KOPT-K1 (cell line): ENCODE data around the gene PKD2L2.
"Not testable (repeated sequence)": the region's sequence is repeated elsewhere in the genome, so short reads cannot be mapped to it uniquely, and the experiment has no call there.

ENCODE experiments used
- H3K27ac ChIP-seq: fragments of 200-600 bp; sonication (generic); 2 replicates; pipeline ENCODE4 v1.5.1; 2016; ENCODE audit warnings: antibody characterized with exemption, mild to moderate bottlenecking, low read depth, low read length; ENCODE audit not compliant: poor library complexity, severe bottlenecking
- H3K36me3 ChIP-seq: fragments of 200-600 bp; sonication (generic); 2 replicates; pipeline ENCODE4 v1.5.1; 2017; ENCODE audit warnings: antibody characterized with exemption, mild to moderate bottlenecking, low read length, moderate library complexity; ENCODE audit not compliant: insufficient read depth
- H3K9me3 ChIP-seq: fragments of 200-600 bp; sonication (generic); 2 replicates; pipeline ENCODE4 v1.5.1; 2017; ENCODE audit warnings: antibody characterized with exemption, low read length, mild to moderate bottlenecking; ENCODE audit not compliant: insufficient read depth, poor library complexity, severe bottlenecking

Gene PKD2L2

DNA sequence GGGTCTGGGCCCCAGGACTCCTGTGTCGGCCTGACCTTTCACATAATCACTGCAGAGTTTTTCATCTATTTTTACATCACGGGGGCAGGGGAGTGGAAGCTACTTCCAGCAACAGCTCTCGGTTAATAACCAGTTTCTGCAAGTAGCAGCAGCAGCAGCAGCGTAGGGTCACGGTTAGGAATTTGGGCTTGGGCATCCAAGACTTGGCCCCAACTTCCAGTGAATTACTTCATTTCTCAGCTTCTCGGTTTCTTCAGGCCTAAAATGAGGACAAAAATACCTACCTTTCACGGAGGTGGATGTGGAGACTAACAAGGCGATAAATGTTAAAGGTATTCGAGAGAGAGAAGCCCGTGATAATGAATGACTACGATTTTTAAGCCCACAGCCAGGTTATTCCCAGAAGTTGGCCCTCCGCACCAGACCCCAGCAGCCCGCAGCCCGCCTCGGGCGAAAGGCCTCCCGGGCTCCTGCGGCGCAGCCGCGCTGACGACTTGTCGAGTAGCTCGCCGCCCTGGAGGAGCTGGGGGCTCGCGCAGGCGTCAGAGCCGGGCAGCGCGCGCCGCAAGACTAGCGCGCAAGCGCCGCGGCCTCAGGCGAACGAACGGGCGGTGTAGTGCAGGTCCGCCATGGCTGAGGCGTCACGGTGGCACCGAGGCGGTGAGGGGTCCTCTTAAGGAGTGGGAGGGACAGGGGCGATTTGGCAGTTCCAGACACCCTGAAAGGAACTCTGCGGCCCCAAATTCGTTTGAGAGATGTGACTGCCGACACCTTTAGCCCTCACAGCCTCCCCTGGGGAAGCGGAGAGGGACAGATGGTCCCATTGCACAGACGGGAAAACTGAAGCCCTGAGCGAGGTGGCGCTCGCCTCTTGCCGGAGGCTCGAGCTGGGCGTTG, at the start of gene PKD2L2:
TSS of gene PKD2L2 (plus strand) at position 595 of the 897 bp plus-strand sequence. CDS start at position 630, 35 bp downstream.
- Histone ChIP-seq H3K36me3 (no peaks in the 10 kb centered on the region), H3K27ac (peak within 1 kb of the TSS; percentile 86), H3K9me3 (no peaks in the 10 kb centered on the region)

DNA sequence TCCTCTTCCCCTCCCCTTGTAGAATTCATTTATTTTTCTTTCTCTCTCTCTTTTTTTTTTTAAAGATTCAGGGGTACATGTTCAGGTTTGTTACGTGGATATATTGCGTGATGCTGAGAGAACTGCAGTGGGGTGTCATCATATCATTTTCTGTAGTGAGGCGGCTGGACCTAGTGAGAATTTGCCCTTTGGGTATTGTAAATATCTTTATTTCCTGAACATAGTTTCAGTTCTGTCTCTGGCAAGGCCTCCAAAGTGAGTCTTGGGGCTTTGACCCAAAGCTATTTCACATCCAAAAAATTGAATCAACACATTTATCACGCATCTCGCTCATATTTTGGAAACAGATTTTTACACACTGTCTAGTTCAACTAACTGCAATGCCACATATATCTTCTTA, 47.0 kb upstream of the PKD2L2 start:
- Histone ChIP-seq H3K36me3 (no peaks in the 10 kb centered on the region), H3K9me3 (no peaks in the 10 kb centered on the region), H3K27ac (no peak overlapping the region)

DNA sequence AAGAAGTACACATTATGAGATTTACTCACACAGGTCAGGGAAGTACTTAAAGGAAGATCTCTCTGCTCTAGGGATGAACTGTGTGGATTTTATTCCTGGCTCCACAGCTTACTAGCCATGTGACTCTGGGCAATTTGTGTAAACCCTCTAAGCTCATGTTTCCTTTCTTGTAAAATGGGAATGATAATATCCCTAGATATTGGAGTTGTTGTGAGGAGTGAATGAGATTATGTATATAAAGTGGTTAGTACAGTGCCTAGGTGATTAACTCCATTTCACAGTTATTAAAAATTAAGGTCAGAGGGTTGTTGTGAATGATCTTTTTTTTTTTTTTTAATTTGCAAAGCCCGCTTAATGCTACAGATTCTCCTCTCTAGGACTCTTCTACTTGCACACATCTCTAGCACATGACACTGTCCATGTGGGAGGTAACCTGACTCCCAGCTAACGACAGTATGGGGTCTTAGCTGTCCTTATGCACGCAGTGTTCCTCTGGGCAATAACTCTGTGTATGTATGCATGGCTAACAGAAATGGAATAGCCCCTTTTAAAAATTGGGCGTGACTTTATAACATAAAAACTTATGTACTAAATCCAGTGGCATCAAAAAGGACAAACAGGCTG, 45.5 kb upstream of the PKD2L2 start:
- H3K9me3 ChIP-seq = no peaks in the 10 kb centered on the region
- H3K36me3 ChIP-seq = no peaks in the 10 kb centered on the region
- H3K27ac ChIP-seq = no peak overlapping the region

DNA sequence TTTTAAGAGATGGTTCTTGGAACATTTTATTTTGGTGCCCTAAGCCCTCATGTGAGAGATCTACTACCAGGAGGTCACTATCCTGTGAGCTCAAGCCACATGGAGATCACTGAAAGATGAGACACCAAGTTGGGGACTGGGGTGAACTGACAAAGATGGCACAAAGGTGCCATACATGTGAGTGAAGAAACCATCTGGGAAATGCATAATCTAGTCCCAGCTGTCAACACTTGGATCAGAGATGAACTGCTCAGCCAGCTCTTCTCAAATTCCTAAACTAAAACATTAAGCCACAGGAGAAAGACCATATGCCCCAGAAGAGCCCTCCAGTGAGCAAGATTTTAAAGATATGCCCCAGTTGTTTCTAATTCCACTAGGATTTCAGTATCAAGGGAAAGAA, 43.8 kb upstream of the PKD2L2 start:
- no peaks in the 10 kb centered on the region for H3K36me3 ChIP-seq
- no peaks in the 10 kb centered on the region for H3K9me3 ChIP-seq
- H3K27ac ChIP-seq = no peak overlapping the region

DNA sequence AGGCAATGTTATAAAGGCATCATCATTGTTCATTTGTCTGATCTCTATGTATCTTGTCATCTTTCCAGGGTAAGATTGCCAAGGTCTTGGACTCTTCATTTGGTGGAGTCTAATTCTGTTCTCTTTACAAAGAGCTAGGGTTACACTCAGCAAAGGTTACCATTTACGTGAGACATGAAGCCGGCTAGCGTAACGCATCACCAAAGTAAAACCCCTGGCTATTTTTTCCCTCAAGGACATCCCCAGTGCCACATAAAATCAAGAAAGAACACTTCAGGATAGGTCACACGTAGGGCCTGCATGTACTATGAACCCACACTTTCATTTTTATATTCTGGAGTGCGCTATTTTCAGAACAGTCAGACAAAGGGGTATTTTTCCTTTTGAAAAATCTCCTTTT, 41.6 kb upstream of the PKD2L2 start:
- H3K9me3 ChIP-seq = no peaks in the 10 kb centered on the region
- H3K27ac ChIP-seq = no peak overlapping the region
- no peaks in the 10 kb centered on the region for H3K36me3 ChIP-seq

DNA sequence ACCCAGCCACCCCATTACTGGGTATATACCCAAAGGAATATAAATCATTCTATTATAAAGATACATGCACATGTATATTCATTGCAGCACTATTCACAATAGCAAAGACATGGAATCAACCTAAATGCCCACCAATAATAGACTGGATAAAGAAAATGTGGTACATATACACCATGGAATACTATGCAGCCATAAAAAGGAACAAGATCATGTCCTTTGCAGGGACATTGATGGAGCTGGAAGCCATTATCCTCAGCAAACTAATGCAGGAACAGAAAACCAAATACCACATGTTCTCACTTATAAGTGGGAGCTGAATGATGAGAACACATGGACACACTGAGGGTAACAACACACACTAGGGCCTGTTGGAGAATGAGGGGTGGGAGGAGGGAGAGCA, 36.1 kb upstream of the PKD2L2 start:
- not testable (repeated sequence) for H3K9me3 ChIP-seq, H3K27ac ChIP-seq, H3K36me3 ChIP-seq

DNA sequence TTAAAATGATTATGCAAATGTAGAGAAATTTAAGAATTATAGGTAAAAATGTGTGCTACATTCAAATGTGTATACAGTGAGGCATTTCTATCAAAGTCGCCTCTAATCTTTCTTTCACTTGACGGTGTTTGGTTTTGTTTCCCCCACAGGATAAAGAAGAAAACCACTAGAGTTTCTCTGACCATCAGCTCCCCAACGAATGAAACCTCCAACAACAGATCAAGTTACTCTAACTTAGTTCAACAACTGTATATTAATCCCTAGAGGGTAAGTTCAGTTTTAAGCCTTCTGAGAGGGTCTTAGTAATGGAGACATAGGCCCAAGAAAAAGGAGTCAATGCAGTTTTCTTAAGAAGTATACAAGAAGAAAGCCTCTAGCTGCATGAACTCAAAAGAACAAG, 33.1 kb upstream of the PKD2L2 start:
- H3K27ac ChIP-seq = no peak overlapping the region
- H3K9me3 ChIP-seq = no peaks in the 10 kb centered on the region
- H3K36me3 ChIP-seq = no peaks in the 10 kb centered on the region

DNA sequence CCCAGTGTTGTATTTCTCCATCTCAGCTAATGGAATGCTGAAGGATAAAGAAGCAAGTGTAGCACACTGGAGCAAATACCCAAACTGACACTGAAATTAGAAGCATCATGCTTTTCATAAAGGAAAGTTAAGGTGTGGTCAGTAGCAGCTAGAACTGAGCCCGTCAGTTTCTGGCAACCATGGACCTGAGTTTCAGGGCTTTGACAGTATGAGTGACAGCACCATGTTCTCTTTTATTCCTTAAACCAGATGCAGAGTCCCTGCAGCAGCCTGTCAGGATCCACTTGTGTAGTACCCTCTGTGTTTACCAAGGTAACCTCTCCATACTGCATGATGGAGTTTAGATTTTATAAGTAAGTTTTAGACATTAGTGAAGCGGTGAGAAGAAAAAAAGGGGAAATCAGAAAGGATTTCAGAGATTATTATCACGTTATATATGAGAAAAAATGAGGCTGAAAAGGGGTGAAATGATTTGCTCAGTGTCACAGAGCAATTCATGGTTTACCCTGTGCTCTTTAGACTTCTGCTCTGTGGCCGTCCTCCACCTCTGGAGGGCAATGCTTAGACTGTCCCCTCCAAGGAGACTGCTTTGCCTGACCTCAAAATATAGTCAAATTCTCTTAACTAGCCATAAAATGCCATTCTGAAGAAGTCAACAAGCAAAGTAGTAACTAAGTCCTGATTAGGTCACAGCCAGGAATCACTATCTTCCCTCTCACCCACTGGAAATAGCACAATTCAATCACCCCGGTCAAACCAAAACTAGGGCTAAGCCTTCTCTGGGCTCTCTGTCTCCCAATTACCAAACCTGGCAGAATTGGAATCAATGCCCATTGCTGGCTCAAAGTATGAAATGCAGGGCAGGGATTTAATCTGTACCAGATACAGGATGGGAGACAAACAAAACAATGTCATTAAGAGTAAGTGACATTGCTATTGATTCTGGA, 32.1 kb upstream of the PKD2L2 start:
- Histone ChIP-seq H3K9me3 (no peaks in the 10 kb centered on the region), H3K27ac (peak overlapping the region; percentile 53)

DNA sequence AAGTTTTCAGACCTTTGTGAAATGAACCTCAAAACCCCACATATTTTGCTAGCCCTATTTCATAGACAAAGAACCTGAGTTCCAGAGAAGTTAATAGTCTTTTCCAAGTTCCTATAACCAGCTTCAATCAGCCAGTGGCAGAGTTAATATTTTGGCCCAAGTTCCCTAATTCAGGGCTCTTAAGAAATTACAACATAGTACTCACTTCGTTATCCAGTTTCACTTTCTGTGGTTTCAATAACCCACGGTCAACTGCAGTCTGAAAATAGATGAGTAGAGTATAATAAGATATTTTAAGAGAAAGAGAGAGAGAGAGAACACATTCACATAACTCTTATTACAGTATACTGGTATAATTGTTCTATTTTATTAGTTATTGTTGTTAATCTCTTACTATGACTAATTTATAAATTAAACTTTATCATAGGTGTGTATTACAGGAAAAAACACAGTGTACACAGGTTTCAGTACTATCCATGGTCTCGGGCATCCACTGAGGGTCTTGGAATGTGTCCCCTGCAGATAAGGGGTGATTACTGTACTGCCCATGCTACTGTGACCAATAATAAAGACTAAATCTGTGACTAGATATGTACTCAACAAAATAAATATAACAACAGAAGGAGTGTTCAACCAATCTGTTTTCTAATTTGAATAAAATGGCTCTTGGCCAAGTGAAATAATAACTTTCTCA, 30.9 kb upstream of the PKD2L2 start:
- Histone ChIP-seq H3K27ac (peak overlapping the region; percentile 53), H3K36me3 (no peaks in the 10 kb centered on the region), H3K9me3 (no peaks in the 10 kb centered on the region)

More for the DNA sequence above, 32.1 kb upstream of the PKD2L2 start:
- H3K36me3 ChIP-seq = no peaks in the 10 kb centered on the region

DNA sequence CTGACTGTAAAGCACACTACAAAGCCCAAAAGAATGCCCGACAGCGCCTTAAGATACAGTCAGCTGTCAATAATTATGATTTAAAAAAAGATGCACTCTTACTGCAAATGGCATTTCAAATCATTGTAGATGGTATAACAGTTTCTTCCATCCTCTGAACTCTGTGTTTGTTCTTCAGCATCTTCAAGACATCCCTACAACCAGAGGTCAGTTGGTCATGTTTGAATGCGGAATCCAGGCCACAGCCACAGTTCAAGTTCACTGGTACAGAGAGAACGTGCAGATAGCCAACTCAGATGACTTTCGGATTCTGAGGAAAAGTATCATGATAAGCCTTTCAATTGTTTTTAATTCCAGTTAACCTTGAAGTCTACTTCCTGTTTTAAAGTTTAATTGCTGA, 30.3 kb upstream of the PKD2L2 start:
- Histone ChIP-seq H3K9me3 (no peaks in the 10 kb centered on the region), H3K27ac (no peak overlapping the region), H3K36me3 (no peaks in the 10 kb centered on the region)

DNA sequence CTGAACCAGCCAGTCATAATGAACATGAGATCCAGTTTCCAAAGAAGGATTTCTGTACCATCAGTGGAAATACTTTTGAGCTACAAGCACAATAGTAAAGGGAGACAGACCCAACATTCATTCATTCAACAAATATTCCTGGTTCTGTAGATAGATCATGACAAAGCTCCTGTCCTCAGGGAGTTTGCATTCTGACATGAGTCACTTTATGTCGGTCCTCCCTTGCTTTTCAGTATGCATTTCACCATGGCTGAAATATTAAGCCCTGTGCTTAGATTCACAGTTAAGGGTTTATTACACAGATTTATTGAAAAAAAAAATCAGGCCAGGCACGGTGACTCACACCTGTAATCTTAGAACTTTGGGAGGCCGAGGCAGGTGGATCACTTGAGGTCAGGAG, 27.0 kb upstream of the PKD2L2 start:
- no peaks in the 10 kb centered on the region for H3K36me3 ChIP-seq
- H3K9me3 ChIP-seq = no peaks in the 10 kb centered on the region
- no peak overlapping the region for H3K27ac ChIP-seq

DNA sequence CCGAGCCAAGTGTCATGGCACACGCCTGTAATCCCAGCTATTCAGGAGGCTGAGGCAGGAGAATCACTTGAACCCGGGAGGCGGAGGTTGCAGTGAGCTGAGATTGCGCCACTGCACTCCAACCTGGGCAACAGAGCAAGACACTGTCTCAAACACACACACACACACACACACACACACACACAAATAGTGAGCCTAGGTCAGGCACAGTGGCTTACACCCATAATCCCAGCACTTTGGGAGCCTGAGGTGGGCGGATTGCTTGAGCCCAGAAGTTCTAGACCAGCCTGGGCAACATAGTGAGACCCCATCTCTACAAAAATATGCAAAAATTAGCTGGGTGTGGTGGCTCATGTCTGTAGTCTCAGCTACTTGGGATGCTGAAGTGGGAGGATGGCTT, 25.6 kb upstream of the PKD2L2 start:
- H3K9me3 ChIP-seq, H3K27ac ChIP-seq, H3K36me3 ChIP-seq: not testable (repeated sequence)

DNA sequence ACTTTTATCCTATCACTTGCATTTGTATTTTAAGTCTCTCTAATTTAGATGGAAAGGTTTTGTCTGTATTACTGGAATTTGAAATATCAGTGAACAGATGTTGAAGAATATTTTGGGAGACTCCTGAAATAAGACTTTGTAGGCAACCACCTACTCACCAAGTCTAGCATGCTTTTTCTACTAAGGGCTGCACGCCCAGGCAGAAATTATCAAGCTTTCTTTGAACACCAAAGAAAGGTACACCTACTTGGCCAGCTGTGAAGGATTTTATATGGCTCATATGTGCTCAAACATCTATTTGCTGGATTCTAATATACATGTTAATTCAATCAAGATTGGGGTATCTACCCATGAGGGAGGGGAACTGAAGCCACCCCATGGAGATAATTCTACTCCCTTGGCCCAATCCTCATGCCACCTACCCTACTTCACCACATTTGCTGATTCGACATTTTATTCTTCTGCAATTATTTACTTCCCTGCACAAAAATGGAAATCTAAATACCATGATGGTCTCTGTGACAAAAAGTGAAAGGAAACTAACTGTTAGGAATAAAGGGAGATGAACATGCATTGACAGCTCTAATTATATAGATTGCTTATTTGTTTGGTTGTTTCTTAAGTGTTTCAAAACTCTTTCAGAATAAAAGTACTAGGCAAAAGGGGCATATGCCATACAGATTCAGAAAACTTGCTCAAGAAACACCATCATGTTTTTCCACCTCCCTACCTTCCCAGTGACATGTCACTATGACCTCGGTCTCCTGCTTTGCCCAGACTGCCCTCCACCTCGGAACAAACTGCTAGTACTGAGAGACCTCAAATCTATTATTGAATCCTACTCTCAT, 22.5 kb upstream of the PKD2L2 start:
- Histone ChIP-seq H3K27ac (no peak overlapping the region), H3K36me3 (no peaks in the 10 kb centered on the region), H3K9me3 (no peaks in the 10 kb centered on the region)

DNA sequence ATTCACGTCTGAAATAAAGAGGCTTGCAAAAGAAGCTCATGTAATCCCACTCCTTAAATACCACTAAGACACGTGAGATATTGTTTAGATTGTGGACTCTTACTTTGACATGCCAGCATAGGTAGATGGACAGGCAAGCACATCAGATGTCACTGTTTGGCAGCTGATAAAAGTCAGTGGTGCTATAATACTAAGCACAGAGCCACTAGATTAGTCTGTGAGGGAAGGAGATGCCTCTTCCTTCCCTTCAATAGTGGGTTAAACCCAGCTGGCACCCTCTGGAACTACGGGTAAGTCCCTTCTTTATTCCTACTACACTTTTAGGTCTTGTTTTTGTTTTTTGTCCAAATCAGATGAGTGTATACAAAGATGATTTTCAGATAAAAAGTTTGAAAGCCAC, 21.6 kb upstream of the PKD2L2 start, which contains the start of gene MYOT:
TSS of gene MYOT (plus strand) at position 197 of the 400 bp plus-strand sequence. CDS start 2,792 bp downstream, outside the sequence.
- Histone ChIP-seq H3K9me3 (no peaks in the 10 kb centered on the region), H3K27ac (no peak within 1 kb of the TSS), H3K36me3 (no peaks in the 10 kb centered on the region)
